HEK293 (cell line): ENCODE results near the gene RGS6.

Experiments used
- CTCF ChIA-PET: fragments of 350-600 bp; formaldehyde crosslinking; extraction: SDS; loops from one replicate; lab custom pipeline; 2021; ENCODE audit warnings: antibody characterized with exemption; lab: Yijun Ruan, JAX
- POLR2A ChIA-PET: fragments of 300-600 bp; formaldehyde crosslinking; extraction: SDS; loops from one replicate; lab custom pipeline; 2020; ENCODE audit warnings: antibody characterized with exemption, inconsistent platforms; lab: Yijun Ruan, JAX
- H3K27ac ChIP-seq: fragments of 200-500 bp; sonication (Bioruptor generic); 2 replicates; pipeline ENCODE4 v1.5.1; 2014; ENCODE audit warnings: low read depth, low read length, control low read depth, inconsistent platforms; ENCODE audit errors: extremely low read depth
- H3K36me3 ChIP-seq, 2 experiments: fragments of 200-500 bp in 1 of 2; sonication (Bioruptor generic) in 1 of 2; 1 replicate in 1 of 2; 2 replicates in 1 of 2; pipeline ENCODE4 v1.5.1; 2014 to 2017; ENCODE audit warnings: inconsistent platforms in 2 of 2, low read length in 2 of 2; ENCODE audit not compliant: control insufficient read depth in 2 of 2, insufficient read depth in 1 of 2
- H3K4me1 ChIP-seq: fragments of 200-500 bp; sonication (Bioruptor generic); 2 replicates; pipeline ENCODE4 v1.5.1; 2014; ENCODE audit warnings: mild to moderate bottlenecking, low read length, inconsistent platforms; ENCODE audit not compliant: control insufficient read depth, insufficient read depth
- H3K4me3 ChIP-seq: 2 replicates; pipeline ENCODE4 v1.5.1; 2011; ENCODE audit warnings: low read depth, mild to moderate bottlenecking, control low read depth, low read length, moderate library complexity
- H3K9me3 ChIP-seq: fragments of 200-500 bp; sonication (Bioruptor generic); 2 replicates; pipeline ENCODE4 v1.5.1; 2014; ENCODE audit warnings: low read depth, low read length, inconsistent platforms; ENCODE audit not compliant: control insufficient read depth, insufficient read depth
- ELK4 ChIP-seq: IDR thresholded peaks from 2 replicates; pipeline ENCODE4 v1.6.1; 2011; ENCODE audit warnings: mild to moderate bottlenecking, low read depth, low read length, borderline replicate concordance
- OSR2 ChIP-seq: fragments of 450-650 bp; formaldehyde crosslinking; IDR thresholded peaks from 2 replicates; pipeline ENCODE4 v1.5.1; 2016; ENCODE audit warnings: missing biosample characterization, missing genetic modification characterization
- PRDM6 ChIP-seq: fragments of 450-650 bp; formaldehyde crosslinking; IDR thresholded peaks from 2 replicates; pipeline ENCODE4 v1.5.1; 2017; ENCODE audit warnings: missing biosample characterization, missing genetic modification characterization
- REPIN1 ChIP-seq: fragments of 450-650 bp; formaldehyde crosslinking; IDR thresholded peaks from 2 replicates; pipeline ENCODE4 v1.5.1; 2017; ENCODE audit warnings: missing biosample characterization, missing genetic modification characterization, low read depth
- SP3 ChIP-seq: fragments of 450-650 bp; formaldehyde crosslinking; IDR thresholded peaks from 2 replicates; pipeline ENCODE4 v1.5.1; 2016; ENCODE audit warnings: missing biosample characterization, missing genetic modification characterization
- ZBTB10 ChIP-seq: fragments of 450-650 bp; formaldehyde crosslinking; IDR thresholded peaks from 2 replicates; pipeline ENCODE4 v1.5.1; 2016; ENCODE audit warnings: missing biosample characterization, missing genetic modification characterization
- ZEB2 ChIP-seq: fragments of 450-650 bp; formaldehyde crosslinking; IDR thresholded peaks from 2 replicates; pipeline ENCODE4 v1.5.1; 2016; ENCODE audit warnings: missing biosample characterization, missing genetic modification characterization
- ZNF133 ChIP-seq: fragments of 450-650 bp; formaldehyde crosslinking; IDR thresholded peaks from 2 replicates; pipeline ENCODE4 v1.5.1; 2016; ENCODE audit warnings: missing biosample characterization, missing genetic modification characterization
- ZNF148 ChIP-seq: fragments of 450-650 bp; formaldehyde crosslinking; IDR thresholded peaks from 2 replicates; pipeline ENCODE4 v1.5.0; 2017; ENCODE audit warnings: missing biosample characterization, missing genetic modification characterization, borderline replicate concordance
- ZNF302 ChIP-seq: fragments of 450-650 bp; formaldehyde crosslinking; IDR thresholded peaks from 2 replicates; pipeline ENCODE4 v1.5.1; 2016; ENCODE audit warnings: missing biosample characterization, missing genetic modification characterization, low read depth
- ZNF426 ChIP-seq: fragments of 450-650 bp; formaldehyde crosslinking; IDR thresholded peaks from 2 replicates; pipeline ENCODE4 v1.5.1; 2017; ENCODE audit warnings: missing biosample characterization, missing genetic modification characterization, mild to moderate bottlenecking, inconsistent platforms, moderate library complexity
- ZNF488 ChIP-seq: fragments of 450-650 bp; formaldehyde crosslinking; IDR thresholded peaks from 2 replicates; pipeline ENCODE4 v1.5.1; 2016; ENCODE audit warnings: missing biosample characterization, missing genetic modification characterization
- ZNF501 ChIP-seq: fragments of 450-650 bp; formaldehyde crosslinking; IDR thresholded peaks from 2 replicates; pipeline ENCODE4 v1.5.1; 2016; ENCODE audit warnings: missing biosample characterization, missing genetic modification characterization
- ZNF510 ChIP-seq: fragments of 450-650 bp; formaldehyde crosslinking; IDR thresholded peaks from 2 replicates; pipeline ENCODE4 v1.5.1; 2018; ENCODE audit warnings: mild to moderate bottlenecking, missing genetic modification characterization, missing biosample characterization; ENCODE audit not compliant: insufficient replicate concordance
- ZNF571 ChIP-seq: fragments of 450-650 bp; formaldehyde crosslinking; IDR thresholded peaks from 2 replicates; pipeline ENCODE4 v1.5.0; 2017; ENCODE audit warnings: missing biosample characterization, missing genetic modification characterization
- ZNF621 ChIP-seq: fragments of 450-650 bp; formaldehyde crosslinking; IDR thresholded peaks from 2 replicates; pipeline ENCODE4 v1.5.1; 2017; ENCODE audit warnings: missing biosample characterization, missing genetic modification characterization
- ZNF624 ChIP-seq: fragments of 450-650 bp; formaldehyde crosslinking; IDR thresholded peaks from 2 replicates; pipeline ENCODE4 v1.5.1; 2017; ENCODE audit warnings: missing biosample characterization, missing genetic modification characterization
- ZNF692 ChIP-seq: fragments of 450-650 bp; formaldehyde crosslinking; IDR thresholded peaks from 2 replicates; pipeline ENCODE4 v1.5.1; 2016; ENCODE audit warnings: missing biosample characterization, missing genetic modification characterization
- ZSCAN23 ChIP-seq: fragments of 450-650 bp; formaldehyde crosslinking; IDR thresholded peaks from 2 replicates; pipeline ENCODE4 v1.5.1; 2016; ENCODE audit warnings: missing biosample characterization, missing genetic modification characterization
- ZSCAN5A ChIP-seq: fragments of 450-650 bp; formaldehyde crosslinking; IDR thresholded peaks from 2 replicates; pipeline ENCODE4 v1.5.1; 2016; ENCODE audit warnings: missing biosample characterization, missing genetic modification characterization

Gene RGS6

GRCh38 chr14:72590577-72590976 is 658.3 kb downstream of the RGS6 start:
- Histone ChIP-seq H3K36me3 (no peaks in the 10 kb centered on the region), H3K27ac (no peak overlapping the region), H3K4me3 (no peak overlapping the region), H3K4me1 (no peaks in the 10 kb centered on the region), H3K9me3 (no peaks in the 10 kb centered on the region)
- POLR2A ChIA-PET, result no interaction called here
- CTCF ChIA-PET, result no interaction called here
- no peak for TF ChIP-seq ZNF692 (tag by site-specific recombination)
- TF ChIP-seq ZNF148 (tag by site-specific recombination), result no peak
- TF ChIP-seq ZNF426, result no peak
- no peak for TF ChIP-seq ZSCAN5A (tag by site-specific recombination)
- no peak for TF ChIP-seq ZNF510 (tag by site-specific recombination)
- no peak for TF ChIP-seq REPIN1 (tag by site-specific recombination)
- no peak for TF ChIP-seq ZNF302 (tag by site-specific recombination)
- TF ChIP-seq ZSCAN23 (tag by site-specific recombination), result no peak
- TF ChIP-seq PRDM6 (tag by site-specific recombination), result no peak
- no peak for TF ChIP-seq OSR2 (tag by site-specific recombination)
- no peak for TF ChIP-seq SP3 (tag by site-specific recombination)
- TF ChIP-seq ELK4, result no peak
- no peak for TF ChIP-seq ZNF501 (tag by site-specific recombination)
- no peak for TF ChIP-seq ZNF621 (tag by site-specific recombination)
- no peak for TF ChIP-seq ZNF571 (tag by site-specific recombination)
- no peak for TF ChIP-seq ZNF133 (tag by site-specific recombination)
- TF ChIP-seq ZNF488 (tag by site-specific recombination), result no peak
- TF ChIP-seq ZEB2 (tag by site-specific recombination), result no peak
- no peak for TF ChIP-seq ZBTB10
- TF ChIP-seq ZNF624 (tag by site-specific recombination), result no peak
